Measurements from ENCODE around the gene INTS15. TPM values are rescaled to one million over a fixed set of nuclear protein-coding genes. Genes with fewer than 3 reads are reported as not detected.

INTS15 gene
- total and polyA plus RNA-seq, 10 of the 15 experiments (the other 5 are each of a cell fraction or from before 2014, with no cell fraction given) = 0.89 to 28.2 (median 16.8) TPM

DNA sequence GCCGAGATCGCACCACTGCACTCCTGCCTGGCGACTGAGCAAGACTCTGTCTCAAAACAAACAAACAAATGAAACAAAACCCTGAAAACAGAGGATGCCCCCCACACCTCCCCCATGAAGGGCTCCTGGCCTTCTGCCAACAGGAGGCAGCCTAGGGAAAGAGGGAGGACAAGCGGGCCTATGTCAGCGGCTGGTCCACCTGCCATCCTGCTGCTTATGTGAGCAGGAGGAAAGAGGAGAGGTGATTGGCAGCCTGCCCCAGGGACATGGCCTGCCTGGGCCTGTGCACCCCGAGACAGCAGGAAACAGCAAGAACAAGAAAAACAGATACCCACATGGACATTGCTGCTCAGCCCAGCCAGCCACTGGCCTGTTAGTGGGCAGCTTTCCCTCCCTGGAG, 38.2 kb downstream of the INTS15 start:
- ChIA-PET POLR2A (no interaction called here), RAD21 (ENCODE audit: unreplicated experiment) (no interaction called here), SMC1A (ENCODE audit: uncharacterized antibody, unreplicated experiment) (no interaction called here), CTCF (no interaction called here)
- DNase-seq (ENCODE audit: low read depth, low spot score) = no peak
- in situ Hi-C loops (cut with MboI) = no loop called here
- no peaks in the 10 kb centered on the region for H3K27me3 ChIP-seq (replicated peaks in 1 of 2; ENCODE audit: control insufficient read depth in 2 of 2, insufficient read depth in 2 of 2, low read length in 1 of 2)
- H3K4me1 ChIP-seq (ENCODE audit: control insufficient read depth, insufficient read depth, low read length) = peaks cover 8% of the 10 kb centered on the region
- no peak overlapping the region for H2AFZ ChIP-seq (ENCODE audit: control insufficient read depth, low read depth, low read length)
- WGBS (ENCODE audit: insufficient coverage, insufficient replicate concordance, low lambda C conversion rate, missing lambda C conversion rate) = 75% methylated on average over 6 of the region's 6 CpGs
- no peak overlapping the region for H3K9ac ChIP-seq (ENCODE audit: control insufficient read depth, insufficient read depth, low read length)
- H3K9me3 ChIP-seq (replicated peaks; ENCODE audit: control insufficient read depth, insufficient read depth, low read length) = no peaks in the 10 kb centered on the region
- no peak for ATAC-seq
- no peaks in the 10 kb centered on the region for H3K79me2 ChIP-seq (ENCODE audit: control insufficient read depth, insufficient read depth, low read length)
- TF ChIP-seq RCOR1 (conservative IDR thresholded peaks at IDR 0.05; ENCODE audit: low read depth, low read length) = no peak
- TF ChIP-seq, protein P1, sequence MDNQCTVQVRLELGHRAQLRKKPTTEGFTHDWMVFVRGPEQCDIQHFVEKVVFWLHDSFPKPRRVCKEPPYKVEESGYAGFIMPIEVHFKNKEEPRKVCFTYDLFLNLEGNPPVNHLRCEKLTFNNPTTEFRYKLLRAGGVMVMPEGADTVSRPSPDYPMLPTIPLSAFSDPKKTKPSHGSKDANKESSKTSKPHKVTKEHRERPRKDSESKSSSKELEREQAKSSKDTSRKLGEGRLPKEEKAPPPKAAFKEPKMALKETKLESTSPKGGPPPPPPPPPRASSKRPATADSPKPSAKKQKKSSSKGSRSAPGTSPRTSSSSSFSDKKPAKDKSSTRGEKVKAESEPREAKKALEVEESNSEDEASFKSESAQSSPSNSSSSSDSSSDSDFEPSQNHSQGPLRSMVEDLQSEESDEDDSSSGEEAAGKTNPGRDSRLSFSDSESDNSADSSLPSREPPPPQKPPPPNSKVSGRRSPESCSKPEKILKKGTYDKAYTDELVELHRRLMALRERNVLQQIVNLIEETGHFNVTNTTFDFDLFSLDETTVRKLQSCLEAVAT (IDR thresholded peaks at IDR 0.05) = no peak
- TF ChIP-seq ZNF24 (IDR thresholded peaks at IDR 0.05) = no peak
- TF ChIP-seq PAX5 (IDR thresholded peaks at IDR 0.05; ENCODE audit: borderline replicate concordance, low read depth, low read length) = no peak
- TF ChIP-seq, protein P2, sequence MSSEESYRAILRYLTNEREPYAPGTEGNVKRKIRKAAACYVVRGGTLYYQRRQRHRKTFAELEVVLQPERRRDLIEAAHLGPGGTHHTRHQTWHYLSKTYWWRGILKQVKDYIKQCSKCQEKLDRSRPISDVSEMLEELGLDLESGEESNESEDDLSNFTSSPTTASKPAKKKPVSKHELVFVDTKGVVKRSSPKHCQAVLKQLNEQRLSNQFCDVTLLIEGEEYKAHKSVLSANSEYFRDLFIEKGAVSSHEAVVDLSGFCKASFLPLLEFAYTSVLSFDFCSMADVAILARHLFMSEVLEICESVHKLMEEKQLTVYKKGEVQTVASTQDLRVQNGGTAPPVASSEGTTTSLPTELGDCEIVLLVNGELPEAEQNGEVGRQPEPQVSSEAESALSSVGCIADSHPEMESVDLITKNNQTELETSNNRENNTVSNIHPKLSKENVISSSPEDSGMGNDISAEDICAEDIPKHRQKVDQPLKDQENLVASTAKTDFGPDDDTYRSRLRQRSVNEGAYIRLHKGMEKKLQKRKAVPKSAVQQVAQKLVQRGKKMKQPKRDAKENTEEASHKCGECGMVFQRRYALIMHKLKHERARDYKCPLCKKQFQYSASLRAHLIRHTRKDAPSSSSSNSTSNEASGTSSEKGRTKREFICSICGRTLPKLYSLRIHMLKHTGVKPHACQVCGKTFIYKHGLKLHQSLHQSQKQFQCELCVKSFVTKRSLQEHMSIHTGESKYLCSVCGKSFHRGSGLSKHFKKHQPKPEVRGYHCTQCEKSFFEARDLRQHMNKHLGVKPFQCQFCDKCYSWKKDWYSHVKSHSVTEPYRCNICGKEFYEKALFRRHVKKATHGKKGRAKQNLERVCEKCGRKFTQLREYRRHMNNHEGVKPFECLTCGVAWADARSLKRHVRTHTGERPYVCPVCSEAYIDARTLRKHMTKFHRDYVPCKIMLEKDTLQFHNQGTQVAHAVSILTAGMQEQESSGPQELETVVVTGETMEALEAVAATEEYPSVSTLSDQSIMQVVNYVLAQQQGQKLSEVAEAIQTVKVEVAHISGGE (CRISPR knock-in tag; IDR thresholded peaks at IDR 0.05) = no peak
- TF ChIP-seq, protein P3, sequence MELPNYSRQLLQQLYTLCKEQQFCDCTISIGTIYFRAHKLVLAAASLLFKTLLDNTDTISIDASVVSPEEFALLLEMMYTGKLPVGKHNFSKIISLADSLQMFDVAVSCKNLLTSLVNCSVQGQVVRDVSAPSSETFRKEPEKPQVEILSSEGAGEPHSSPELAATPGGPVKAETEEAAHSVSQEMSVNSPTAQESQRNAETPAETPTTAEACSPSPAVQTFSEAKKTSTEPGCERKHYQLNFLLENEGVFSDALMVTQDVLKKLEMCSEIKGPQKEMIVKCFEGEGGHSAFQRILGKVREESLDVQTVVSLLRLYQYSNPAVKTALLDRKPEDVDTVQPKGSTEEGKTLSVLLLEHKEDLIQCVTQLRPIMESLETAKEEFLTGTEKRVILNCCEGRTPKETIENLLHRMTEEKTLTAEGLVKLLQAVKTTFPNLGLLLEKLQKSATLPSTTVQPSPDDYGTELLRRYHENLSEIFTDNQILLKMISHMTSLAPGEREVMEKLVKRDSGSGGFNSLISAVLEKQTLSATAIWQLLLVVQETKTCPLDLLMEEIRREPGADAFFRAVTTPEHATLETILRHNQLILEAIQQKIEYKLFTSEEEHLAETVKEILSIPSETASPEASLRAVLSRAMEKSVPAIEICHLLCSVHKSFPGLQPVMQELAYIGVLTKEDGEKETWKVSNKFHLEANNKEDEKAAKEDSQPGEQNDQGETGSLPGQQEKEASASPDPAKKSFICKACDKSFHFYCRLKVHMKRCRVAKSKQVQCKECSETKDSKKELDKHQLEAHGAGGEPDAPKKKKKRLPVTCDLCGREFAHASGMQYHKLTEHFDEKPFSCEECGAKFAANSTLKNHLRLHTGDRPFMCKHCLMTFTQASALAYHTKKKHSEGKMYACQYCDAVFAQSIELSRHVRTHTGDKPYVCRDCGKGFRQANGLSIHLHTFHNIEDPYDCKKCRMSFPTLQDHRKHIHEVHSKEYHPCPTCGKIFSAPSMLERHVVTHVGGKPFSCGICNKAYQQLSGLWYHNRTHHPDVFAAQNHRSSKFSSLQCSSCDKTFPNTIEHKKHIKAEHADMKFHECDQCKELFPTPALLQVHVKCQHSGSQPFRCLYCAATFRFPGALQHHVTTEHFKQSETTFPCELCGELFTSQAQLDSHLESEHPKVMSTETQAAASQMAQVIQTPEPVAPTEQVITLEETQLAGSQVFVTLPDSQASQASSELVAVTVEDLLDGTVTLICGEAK (IDR thresholded peaks at IDR 0.05; ENCODE audit: borderline replicate concordance) = no peak
- no peak for TF ChIP-seq CBX5 (IDR thresholded peaks at IDR 0.05; ENCODE audit: low read depth)
- TF ChIP-seq SIN3A (IDR thresholded peaks at IDR 0.05; ENCODE audit: low read depth, low read length) = no peak
- no peak for TF ChIP-seq STAT3 (IDR thresholded peaks at IDR 0.05; ENCODE audit: low read depth, low read length)
- TF ChIP-seq NFYB (IDR thresholded peaks at IDR 0.05; ENCODE audit: insufficient read depth, low read depth, low read length) = no peak
- no peak for TF ChIP-seq GATAD2B (conservative IDR thresholded peaks at IDR 0.05; ENCODE audit: low read depth)
- no peak for TF ChIP-seq NFIC (IDR thresholded peaks at IDR 0.05; ENCODE audit: low read depth, low read length)
- no peak overlapping the region for H3K27ac ChIP-seq (ENCODE audit: control insufficient read depth, insufficient read depth)
- no peak for FAIRE-seq
- H4K20me1 ChIP-seq (ENCODE audit: control insufficient read depth, insufficient read depth) = no peaks in the 10 kb centered on the region
- no peak overlapping the region for H3K4me3 ChIP-seq
- no peaks in the 10 kb centered on the region for H3K36me3 ChIP-seq (ENCODE audit: control insufficient read depth in 2 of 2, insufficient read depth in 2 of 2, low read length in 1 of 2)
- no TSS peak for BruUV-seq (replicated peaks)
- intact Hi-C loops (cut with micrococcal nuclease; ENCODE audit: unreplicated experiment) = no loop called here
- H3K4me2 ChIP-seq (ENCODE audit: control insufficient read depth, insufficient read depth) = no peak overlapping the region
